Esophagus squamous epithelium (tissue), 4 donors: ENCODE measurements around the gene UGT1A8.

Experiments
- CTCF ChIP-seq, 6 experiments: fragments of 450-650 bp in 4 of 6; fragments of 200-600 bp in 2 of 6; sonication (generic) in 2 of 6; IDR thresholded peaks; one replicate each; pipeline ENCODE4 v1.5.1; 2016 to 2019; ENCODE audit warnings: antibody characterized with exemption in 6 of 6, mild to moderate bottlenecking in 4 of 6, moderate library complexity in 4 of 6
- POLR2A ChIP-seq, 4 donors: fragments of 450-650 bp; IDR thresholded peaks; one replicate each; pipeline ENCODE4 v1.6.1; 2017; ENCODE audit warnings: antibody characterized with exemption in 4 of 4, mild to moderate bottlenecking in 4 of 4, moderate library complexity in 3 of 4

- TF ChIP-seq CTCF (IDR thresholded peaks at IDR 0.05) (no peak), POLR2A (IDR thresholded peaks at IDR 0.05) (no peak)
Observed at GRCh38 chr2:233772583-233772982, 155.2 kb downstream of the UGT1A8 start.
